T-helper 2 cell treated with Interferon-gamma antibody and Interleukin-4, amounts not matched to agents 100 ng/mL and 5 ng/mL, for 36 hours (primary cell): ENCODE measurements around the gene PQBP1. TPM values are rescaled to one million over a fixed set of nuclear protein-coding genes. Genes with fewer than 3 reads are reported as not detected.
"Not testable (repeated sequence)": the region's sequence is repeated elsewhere in the genome, so short reads cannot be mapped to it uniquely, and the experiment has no call there.

ENCODE experiments used
- intact Hi-C: fragments of 100-400 bp; cut with micrococcal nuclease; formaldehyde crosslinking; loops from one replicate; pipeline ENCODE4 v1.15.1; 2023
- total RNA-seq: library from RNA; stranded (reverse); gene quantifications from 2 replicates; pipeline ENCODE4 v1.2.3, GENCODE V29; 2022

Gene PQBP1, protein sequence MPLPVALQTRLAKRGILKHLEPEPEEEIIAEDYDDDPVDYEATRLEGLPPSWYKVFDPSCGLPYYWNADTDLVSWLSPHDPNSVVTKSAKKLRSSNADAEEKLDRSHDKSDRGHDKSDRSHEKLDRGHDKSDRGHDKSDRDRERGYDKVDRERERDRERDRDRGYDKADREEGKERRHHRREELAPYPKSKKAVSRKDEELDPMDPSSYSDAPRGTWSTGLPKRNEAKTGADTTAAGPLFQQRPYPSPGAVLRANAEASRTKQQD
- total RNA-seq: 77.5 and 77.9 TPM in 2 replicates

DNA sequence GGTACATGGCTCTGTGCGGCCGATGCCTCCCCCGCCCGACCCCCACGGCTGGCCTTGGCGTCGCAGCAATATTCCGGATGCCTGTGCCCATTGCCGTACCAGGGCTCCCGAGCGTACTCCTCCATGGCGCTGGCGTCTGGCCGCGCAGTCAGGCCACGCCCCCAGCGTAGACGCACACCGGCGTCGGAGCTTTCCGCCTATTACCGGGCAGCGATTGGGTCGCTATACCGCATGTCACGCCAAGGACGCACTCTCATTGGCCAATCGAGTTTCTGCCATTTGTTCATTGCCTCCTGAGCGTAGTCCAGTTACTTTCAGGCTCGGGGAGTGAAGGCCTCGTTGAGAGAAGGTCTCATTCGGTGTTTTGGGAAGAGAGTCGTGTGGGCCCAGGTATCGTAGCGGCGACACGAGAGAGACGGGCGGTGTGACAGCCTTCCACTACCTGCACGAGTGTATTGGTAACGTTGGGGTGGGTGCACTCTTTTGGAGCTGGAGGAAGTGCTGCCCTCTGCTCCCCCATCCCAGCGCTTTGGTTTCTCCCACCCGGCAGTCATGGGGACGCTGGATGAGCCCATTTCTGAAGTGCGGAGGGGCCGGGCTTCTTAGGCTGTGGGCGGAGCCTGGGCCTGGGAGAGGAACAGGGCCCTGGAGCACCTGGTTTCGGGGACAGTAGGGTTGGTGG, at the start of gene PQBP1, which contains the start of gene TIMM17B:
TSS of gene PQBP1 (plus strand) at position 306 of the 682 bp plus-strand sequence. CDS start 580 bp downstream, outside the sequence.
TSS of gene TIMM17B (minus strand) at position 144 of the 682 bp plus-strand sequence. CDS start at position 125, 19 bp downstream.
- intact Hi-C loops: loop anchor here (1.0 to 10.0 kb wide), 7 partner anchors 14 to 267 kb away; partner anchors contain the start of genes HDAC6, MAGIX, SLC35A2 and SUV39H1

DNA sequence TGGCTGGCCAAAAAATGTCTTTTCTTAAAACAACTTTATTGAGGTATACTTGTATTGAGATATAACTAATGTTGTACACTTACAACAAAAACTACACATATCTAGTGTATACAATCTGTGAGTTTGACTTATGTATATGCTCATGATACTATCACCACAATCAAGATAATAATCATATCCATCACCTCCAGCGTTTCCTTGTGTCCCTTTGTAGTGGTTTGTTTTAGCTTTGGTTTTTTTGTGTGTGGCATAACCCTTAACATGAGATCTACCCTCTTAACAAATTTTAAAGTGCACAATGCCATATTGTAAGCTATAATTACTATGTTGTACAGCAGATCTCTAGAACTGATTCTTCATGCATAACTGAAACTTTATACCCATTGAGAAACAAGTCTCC, 48.9 kb upstream of the PQBP1 start:
- intact Hi-C loops: no loop called here

DNA sequence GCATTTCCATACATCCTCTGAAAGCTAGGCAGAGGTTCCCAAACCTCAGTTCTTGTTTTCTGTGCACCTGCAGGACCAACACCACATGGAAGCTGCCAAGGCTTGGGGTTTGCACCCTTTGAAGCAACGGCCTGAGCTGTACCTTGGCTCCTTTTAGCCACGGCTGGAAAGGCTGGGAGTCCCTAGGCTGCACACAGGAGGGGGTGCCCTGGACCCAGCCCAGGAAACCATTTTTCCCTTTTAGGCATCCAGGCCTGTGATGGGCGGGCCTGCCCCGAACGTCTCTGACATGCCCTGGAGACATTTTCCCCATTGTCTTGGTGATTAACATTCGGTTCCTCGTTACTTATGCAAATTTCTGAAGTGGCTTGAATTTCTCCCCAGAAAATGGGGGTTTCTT, 44.9 kb upstream of the PQBP1 start:
- intact Hi-C loops: no loop called here

- intact Hi-C loops: not testable (repeated sequence)
Measured at GRCh38 chrX:48853494-48853893, 44.2 kb upstream of the PQBP1 start.

DNA sequence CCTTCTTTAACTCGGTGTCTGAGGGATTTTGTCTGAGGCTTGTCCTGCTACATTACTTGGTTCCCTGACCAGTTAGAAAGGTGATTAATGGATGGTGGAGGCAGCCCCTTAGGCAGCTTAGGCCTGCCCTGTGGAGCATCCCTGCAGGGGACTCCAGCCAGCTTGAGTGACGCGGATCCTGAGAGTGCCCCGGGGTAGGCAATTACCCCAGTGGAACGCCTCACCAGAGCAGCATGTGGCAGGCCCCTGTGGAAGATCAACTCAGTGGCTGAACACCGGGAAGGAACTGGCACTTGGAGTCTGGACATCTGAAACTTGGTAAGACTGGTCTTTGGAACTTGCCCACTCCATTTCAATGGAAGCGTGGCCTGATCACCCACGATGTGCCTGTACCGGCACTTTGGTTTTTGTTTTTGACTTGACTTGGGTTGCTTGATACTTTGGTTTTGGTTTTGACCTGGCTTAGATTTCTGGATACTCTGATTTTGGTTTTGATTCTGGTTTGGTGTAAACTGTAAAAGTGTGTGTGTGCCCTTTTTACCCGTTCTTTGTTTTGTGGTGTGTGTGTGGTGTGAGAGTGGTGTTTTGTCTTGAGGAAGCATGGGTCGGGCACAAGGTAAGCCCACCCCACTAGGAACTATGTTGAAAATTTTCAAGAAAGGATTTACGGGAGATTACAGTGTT, 43.5 kb upstream of the PQBP1 start:
- intact Hi-C loops: not testable (repeated sequence)

GRCh38 chrX:48854898-48855297, 42.8 kb upstream of the PQBP1 start:
- intact Hi-C loops: no loop called here

DNA sequence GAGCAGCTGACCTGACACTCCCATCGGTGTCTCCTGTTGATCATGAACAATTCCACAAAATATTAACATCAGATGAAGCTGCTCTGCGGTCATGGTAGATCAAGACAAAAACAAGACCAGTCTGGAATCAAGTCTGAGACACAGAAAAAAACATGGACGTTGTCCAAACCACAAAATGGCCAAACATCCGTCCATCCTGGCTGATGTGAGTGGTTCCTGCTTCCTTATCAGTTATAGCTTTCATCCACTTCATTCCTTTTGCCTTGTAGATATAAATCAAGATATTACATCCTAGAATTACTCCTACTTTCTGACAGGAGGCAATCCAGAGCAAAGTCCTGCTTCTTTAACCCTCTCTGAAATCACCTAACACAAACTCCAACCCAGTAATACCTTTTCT, 33.5 kb upstream of the PQBP1 start:
- intact Hi-C loops: no loop called here

GRCh38 chrX:48872017-48872416, 25.7 kb upstream of the PQBP1 start:
- intact Hi-C loops: not testable (repeated sequence)

DNA sequence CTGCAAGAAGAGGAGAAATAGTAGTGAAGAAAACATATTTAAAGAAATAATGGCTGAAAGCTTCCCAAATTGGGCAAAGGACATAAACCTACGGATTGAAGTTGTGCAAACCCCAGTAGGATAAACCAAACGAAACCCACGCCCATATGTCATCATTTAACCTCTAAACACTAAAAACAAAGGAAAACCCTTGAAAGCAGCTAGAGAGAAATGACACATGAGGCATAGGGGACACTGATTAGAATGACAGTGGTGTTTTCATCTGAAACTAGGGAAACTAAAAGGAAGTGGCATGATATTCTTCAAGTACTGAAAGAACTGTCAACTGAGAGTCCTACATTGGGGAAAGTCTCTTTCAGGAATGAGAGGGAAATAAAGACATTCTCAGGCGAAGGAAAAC, 20.8 kb upstream of the PQBP1 start:
- intact Hi-C loops: not testable (repeated sequence)

GRCh38 chrX:48883729-48884128, 14.0 kb upstream of the PQBP1 start:
- intact Hi-C loops: no loop called here

- intact Hi-C loops: not testable (repeated sequence)
Measured at GRCh38 chrX:48886586-48886985, 11.1 kb upstream of the PQBP1 start.

DNA sequence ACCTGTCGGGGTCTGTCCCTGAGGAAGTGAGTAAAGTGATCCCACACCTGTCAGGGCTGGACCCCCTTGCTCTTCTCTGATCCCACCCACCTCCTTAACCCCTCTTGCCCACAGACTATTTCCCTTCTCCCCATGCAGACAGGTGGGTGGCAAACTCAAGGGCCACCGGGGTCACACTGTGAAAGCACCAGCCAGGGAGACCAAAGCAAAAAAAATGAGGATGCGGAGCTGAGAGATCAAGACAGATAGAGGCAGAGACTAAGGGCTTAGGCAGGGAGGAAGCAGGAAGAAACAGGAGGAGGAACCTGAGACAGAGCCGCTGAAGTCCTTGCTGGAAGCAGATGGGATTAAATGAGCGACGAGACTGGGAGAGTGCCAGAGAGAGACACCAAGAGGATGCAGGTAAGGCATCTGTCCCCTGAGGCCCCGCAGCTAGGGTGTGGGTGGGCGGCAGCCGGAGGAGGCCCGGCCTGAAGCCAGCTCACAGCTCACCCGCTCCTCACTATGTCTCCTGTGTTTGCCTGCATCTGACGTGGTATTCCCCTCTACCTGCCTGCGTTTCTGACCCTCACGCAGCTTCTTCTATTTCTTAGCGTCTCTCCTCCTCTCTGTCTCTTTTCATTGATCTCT, 7.3 kb upstream of the PQBP1 start:
- intact Hi-C loops: loop anchor here (2.0 to 10.0 kb wide), 3 partner anchors 46 to 274 kb away; partner anchors contain the start of gene MAGIX

DNA sequence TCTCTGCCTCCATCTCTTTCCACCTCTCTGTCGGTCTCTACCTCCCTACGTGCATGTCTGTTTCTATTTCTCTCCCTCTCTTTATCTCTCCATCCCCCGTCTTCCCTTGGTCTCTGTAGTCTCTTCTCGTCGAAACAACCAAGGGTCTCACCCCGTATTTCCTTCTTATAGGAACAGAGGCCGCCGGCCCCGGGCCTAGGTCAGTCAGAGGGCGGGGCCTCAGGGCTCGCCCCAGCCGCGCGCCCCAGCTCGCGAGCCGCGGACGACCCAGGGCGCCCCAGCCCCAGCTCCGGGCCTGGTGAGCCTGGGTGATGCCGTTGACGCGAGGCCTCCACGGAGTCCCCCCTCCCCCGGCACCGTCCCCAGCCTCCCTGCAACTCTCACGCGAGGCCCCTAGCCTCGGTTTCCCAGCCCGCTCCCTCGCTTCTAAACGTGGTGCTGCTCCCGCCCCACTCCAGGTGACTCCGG, 6.8 kb upstream of the PQBP1 start:
- intact Hi-C loops: loop anchor here (2.0 to 10.0 kb wide), 3 partner anchors 46 to 274 kb away; partner anchors contain the start of gene MAGIX

GRCh38 chrX:48891402-48892288, 6.1 kb upstream of the PQBP1 start:
- intact Hi-C loops: loop anchor here (2.0 to 10.0 kb wide), 3 partner anchors 45 to 273 kb away; partner anchors contain the start of gene MAGIX

DNA sequence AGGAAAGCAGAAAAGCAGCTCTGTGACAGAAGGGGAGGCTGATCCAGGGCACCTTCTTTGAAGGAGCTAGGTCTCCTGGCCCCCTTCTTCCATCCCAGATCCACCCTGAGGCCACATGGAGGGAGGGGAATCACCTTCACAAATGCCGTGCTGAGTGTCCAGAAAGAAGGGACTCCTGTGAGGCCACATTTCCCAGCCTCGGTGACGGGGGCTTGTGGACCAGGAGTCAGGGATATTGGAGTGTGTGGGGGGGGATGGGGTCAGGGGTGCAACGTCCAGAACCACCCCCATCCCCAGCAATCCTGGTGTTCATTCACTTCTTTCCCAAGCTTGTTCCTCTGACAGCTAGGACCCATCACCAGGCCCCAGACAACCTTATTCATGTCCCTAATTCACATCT, 4.8 kb upstream of the PQBP1 start:
- intact Hi-C loops: loop anchor here (10.0 kb wide), 1 partner anchor 272 kb away; the partner anchor contains the start of gene MAGIX

DNA sequence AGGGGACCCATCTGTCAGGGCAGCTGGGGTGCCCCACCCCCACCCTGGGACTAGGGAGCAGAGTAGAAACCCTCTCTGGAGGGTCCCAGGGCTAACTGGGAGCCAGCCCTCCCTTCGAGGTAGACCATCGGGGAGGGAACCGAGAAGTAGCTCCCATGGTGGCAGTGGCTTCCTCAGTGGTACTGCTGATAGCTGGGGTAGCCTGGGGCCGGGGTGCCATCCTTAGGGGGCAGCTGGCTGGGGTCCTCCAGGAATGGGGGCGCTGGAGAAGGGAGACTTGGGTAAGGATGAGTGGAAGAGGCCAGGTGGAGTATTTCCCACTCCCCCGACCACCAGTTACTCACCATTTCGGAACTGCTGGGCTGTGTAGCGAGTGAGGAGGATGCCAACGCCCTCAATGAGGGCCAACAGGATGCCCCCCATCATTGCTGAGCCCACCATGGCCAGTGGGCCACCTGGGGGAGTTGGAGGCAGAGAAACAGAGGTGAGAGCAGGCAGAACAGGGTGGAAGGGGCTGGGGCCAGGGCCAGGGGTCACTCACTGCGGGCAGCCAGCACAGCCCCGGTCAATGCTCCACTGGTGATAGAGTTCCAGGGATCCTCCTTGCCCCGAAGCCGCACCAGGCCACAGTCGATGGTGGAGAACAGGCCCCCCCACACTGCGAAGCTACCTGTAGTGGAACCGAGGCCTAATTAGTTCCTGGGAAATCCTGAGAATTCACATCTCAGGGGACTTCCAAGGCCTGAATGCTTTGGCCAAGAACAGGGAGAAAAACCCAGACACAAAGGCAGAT, 4.0 kb upstream of the PQBP1 start:
- intact Hi-C loops: loop anchor here (10.0 kb wide), 1 partner anchor 271 kb away; the partner anchor contains the start of gene MAGIX

DNA sequence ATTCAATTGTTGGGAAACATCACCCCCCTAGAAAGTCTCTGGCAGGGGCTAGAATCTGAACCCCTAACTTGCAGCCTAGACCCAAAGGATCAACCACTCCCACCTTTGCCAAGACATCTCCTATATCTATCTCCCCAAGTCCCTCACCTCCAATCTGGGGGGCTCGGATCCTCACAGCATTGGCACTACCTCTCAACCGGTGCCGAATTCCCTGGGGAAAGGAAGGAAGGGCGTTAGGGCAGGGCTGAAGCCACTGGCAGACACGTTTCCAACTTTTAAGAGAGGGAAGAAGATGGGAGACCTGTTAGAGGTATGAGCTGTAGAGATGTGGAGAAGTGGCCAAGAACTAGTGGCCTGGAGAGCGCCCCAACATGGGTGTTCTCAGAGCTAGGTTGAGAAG, 2.8 kb upstream of the PQBP1 start:
- intact Hi-C loops: loop anchor here (5.0 to 10.0 kb wide), 4 partner anchors 93 to 270 kb away; partner anchors contain the start of genes HDAC6, MAGIX, SUV39H1 and TFE3

- intact Hi-C loops: loop anchor here (1.0 to 10.0 kb wide), 7 partner anchors 15 to 268 kb away; partner anchors contain the start of genes HDAC6, MAGIX, SLC35A2 and SUV39H1
Measured at GRCh38 chrX:48896611-48897011, 1.1 kb upstream of the PQBP1 start.

- intact Hi-C loops: loop anchor here (1.0 to 10.0 kb wide), 7 partner anchors 14 to 268 kb away; partner anchors contain the start of genes HDAC6, MAGIX, SLC35A2 and SUV39H1
Measured at GRCh38 chrX:48897157-48897624, 539 bp upstream of the PQBP1 start.
